Amygdala (tissue), 56 donors: ENCODE results near the gene AZGP1.
A peak's percentile ranks its signal among the peaks of the same experiment; 100 is the strongest.
"Not testable (repeated sequence)": the region's sequence is repeated elsewhere in the genome, so short reads cannot be mapped to it uniquely, and the experiment has no call there.

Source experiments
- DNase-seq, 56 donors: peaks; one replicate each; lab custom pipeline; 2025; lab: John Stamatoyannopoulos, UW

AZGP1 gene

DNA sequence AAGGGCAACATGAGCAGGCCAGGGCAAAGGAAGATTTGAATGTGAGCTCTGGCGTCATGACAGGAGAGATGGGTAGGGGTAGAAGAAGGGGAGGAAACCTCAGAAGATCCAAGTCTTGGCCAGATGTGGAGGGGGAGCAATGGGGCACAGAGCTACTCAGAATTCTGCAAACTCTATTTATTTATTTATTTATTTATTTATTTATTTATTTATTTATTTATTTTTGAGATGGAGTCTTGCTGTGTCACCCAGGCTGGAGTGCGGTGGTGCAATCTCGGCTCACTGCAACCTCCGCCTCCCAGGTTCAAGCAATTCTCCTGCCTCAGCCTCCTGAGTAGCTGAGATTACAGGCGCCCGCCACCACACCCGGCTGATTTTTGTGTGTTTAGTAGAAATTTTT lies 21.2 kb downstream of the AZGP1 start:
- not testable (repeated sequence) for DNase-seq

DNA sequence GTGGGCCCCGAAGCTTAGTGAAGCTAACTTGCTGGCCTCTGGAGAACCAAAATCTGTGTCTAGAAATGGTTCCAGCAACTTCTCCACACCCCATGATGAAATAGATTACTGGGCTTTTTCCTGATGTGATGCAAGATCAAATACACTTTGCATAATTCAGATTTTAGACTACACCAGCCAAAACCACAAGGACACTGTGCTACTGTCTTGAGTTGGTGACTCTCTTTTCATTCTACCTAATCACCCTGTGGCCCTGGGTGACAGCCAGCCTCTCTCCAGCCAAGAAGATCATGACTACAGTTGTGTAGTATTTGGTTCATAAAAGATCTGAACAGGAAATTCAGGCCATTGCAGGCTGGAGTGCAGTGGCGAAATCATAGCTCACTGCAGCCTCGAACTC lies 22.2 kb downstream of the AZGP1 start:
- no peak for DNase-seq

DNA sequence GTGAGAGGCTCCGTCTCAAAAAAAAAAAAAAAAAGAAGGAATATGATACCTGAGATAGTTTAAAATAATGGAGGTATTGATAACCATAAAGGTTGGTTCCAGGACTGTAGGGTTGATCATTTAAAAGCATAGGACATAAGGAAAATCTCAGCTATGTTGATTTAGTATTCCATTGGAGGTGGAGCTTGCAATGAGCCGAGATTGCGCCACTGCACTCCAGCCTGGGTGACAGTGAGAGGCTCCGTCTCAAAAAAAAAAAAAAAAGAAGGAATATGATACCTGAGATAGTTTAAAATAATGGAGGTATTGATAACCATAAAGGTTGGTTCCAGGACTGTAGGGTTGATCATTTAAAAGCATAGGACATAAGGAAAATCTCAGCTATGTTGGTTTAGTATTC lies 23.2 kb downstream of the AZGP1 start:
- DNase-seq = not testable (repeated sequence)

DNA sequence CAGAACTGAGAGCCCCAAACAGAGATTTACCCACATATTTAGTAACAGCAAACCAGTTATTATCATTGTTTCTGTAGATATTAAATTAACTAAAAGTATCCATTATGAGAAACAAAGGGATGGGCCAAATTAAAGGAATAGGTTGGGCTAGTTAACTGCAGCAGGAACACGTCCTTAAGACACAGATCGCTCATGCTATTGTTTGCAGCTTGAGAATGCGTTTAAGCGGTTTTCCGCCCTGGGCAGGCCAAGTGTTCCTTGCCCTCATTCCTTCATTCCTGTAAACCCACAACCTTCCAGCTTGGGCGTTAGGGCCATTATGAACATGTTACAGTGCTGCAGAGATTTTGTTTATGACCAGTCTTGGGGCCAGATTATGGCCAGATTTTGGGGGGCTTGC lies 25.0 kb downstream of the AZGP1 start:
- not testable (repeated sequence) for DNase-seq

DNA sequence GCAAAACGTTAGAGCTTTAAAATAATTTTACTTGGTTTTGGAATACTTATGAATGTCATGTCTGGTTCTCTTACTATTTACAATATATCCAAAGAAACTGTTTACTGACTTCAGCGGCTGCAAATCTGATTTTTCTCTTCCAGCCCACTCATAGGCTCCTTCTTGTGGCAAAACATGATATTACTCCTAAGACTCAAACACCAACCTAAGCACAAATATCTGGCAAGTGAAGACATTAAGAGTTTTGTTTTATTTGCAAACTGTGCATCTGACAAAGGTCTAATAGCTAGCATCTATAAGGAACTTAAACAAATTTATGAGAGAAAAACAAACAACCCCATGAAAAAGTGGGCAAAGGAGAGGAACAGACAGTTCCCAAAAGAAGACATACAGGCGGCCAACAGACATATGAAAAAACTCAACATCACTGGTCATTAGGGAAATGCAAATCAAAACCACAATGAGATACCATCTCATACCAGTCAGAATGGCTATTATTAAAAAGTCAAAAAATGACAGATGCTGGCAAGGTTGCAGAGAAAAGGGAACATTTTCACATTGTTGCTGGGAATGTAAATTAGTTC lies 26.1 kb downstream of the AZGP1 start:
- no peak for DNase-seq

DNA sequence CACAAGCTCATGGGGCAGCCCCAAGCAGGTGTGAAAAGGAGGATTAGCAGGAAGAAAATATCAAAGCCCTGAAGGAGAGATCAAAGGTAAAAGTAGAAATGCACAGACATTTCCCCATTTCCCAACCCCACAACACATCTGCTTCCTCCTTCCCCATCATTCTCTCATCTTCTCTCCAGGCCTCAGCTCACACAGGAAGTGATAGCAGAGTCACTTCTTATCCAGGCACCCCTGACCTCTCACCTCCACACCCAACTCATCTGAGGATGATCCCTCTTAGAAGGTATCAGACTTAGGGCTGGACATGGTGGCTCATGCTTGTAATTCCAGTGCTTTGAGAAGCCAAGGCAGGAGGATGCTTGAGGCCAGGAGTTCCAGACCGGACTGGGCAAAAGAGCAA lies 28.2 kb downstream of the AZGP1 start:
- no peak for DNase-seq

DNA sequence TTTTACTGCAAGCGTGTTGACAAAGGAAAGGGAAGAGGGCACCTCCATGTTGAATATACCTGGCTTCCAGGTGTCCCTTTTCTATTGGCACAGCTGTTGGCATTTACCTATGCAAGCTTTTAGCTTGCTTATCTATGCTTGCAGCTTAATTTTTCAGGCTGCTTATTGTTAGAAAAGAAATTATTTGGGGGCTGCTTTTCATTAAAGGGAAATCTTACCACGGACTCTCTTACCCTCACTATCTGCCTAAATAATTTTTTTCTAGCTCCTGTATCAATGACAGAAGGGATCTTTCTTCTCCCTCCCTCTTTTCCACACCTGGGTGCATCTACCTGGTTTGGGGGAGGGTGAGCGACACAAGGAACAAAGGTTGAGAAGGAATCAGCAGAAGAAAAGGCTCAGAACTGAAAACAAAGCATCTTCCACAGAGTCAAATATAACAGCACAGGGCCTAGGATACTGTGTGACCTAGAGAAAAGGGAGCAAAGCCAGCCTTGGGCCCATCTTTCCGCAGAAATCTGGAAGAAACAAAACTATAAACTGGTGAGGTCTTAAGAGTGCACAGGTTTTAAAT lies 31.2 kb downstream of the AZGP1 start:
- no peak for DNase-seq

DNA sequence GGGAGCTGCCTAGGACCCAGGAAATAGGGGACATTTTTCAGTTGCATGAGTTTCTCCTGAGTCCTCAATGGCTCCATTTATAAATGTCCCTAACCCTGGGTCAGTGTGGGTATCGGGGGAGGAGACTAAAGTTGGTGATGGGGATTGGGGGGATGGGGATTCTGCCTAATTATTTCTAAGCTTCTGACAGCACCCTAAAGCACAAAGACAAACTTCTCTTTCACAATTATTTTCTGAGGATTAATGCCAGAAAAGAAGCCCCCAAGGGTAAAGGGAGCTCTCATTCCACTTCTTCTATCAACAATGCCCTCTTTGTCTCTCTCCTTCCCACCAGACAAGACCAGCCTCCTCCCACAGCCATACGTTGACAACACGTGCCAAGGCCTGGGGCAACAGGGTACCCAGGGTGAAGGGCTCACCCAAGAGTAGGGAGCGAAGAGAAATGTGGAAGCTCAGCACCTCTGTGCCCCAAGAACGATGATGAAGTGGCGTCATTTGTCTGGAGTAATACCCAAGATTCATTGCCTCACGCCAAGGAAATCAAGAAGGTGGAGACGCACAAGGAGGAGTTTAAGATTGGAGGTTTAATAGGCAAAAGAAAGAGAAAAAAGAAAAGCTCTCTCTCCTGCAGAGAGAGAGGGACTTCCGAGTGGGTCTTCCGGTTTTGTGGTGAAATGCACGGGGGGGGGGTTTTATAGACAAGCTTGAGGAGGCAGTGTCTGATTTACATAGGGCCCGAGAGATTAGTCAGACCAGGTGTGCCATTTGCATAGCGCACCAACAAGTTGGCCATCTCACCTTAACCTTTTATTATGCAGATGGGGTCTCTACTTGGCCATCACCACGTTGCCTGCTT lies 32.0 kb downstream of the AZGP1 start:
- DNase-seq = no peak

DNA sequence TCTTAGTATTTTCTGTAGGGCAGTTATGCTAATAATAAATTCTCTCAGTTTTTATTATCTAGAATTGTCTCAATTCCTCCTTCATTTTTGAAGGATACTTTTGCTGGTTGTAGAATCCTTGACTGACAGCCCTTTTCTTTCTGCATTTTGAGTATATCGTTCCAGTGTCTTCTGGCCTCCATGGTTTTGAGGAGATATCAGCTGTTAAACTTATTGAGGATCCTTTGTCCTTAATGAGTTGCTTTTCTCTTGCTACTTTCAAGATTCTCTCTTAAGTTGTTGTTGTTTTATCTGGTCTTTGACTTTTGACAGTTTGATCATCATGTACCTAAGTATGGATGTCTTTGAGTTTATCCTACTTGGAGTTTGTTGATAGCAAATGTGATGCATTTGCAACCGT lies 37.5 kb downstream of the AZGP1 start:
- DNase-seq = no peak

DNA sequence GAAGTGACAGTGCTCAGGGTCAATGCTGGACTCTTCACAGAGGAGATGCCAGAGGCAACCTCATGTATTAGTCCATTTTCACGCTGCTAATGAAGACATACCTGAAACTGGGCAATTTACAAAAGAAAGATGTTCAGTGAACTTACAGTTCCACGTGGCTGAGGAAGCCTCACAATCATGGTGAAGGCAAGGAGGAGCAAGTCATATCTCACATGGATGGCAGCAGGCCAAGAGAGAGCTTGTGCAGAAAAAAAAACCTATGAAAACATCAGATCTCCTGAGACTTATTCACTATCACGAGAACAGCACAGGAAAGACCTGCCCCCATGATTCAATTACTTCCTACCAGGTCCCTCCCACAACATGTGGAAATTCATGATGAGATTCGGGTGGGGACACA lies 40.8 kb downstream of the AZGP1 start:
- DNase-seq = not testable (repeated sequence)

DNA sequence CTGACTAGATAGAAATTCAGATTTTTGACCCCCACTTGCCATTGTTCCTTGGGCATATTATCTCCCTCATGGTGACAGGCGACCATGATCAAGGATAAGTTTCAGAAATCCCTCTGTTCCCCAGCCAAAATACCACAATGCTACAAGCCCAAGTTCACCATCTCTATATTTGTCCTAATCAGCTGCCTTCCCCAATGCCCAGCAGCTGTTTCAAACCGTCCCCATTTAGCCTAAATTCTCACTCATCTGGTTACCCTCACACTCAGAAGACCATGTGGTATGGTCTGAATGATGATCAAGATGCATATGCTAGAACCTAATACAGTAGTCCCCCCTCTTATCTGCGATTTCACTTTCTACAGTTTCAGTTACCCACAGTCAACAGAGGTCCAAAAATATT lies 45.5 kb downstream of the AZGP1 start:
- no peak for DNase-seq

DNA sequence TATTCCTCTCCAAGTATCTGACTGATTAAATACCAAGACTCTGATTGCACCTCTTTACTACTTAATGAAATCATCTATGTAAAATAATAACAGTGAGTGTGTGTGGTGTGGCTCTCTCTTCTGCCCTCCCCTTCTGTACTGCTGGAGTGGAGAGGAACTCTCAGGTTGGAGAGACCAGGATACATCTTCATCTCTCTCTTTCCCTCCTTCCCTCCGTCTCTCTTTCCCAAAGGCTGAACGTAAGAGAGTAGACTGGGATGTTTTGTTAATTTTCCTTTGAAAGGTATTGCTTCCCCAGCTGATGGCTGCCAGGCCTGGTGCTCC lies 46.1 kb downstream of the AZGP1 start:
- no peak for DNase-seq

DNA sequence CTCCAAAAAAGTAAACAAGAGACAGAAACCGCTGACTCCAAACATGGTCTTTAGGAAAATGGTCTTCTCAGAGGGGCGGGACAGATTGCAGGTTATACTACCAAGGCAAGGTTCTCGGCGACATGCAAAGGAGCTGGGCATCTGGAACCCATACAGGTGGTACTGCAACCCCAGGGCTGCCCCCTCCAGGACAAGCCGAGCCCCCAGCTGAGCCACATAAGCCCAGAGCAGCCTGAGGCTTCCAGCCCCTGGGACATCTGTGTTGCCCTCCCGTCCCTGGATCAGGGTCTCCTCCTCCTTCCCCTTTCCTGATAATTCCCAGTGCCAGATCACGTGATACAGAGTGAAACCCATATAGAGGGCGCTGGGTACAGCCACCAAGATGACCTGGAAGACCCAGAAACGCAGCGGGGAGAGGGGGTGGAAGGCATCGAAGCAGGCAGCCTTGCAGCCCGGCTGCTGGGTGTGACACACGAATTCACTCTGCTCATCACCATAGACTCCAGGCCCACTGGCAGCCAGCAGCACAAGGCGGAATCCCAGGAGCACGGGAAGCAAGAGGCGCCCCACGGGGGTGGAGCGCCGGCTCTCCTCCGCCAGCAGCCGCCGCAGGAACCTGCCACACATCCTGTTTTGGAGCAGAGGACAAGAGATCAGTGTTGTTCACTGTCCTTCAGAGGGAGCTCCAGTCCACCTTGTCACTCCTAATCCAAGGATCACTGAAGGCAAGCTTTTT lies 46.7 kb downstream of the AZGP1 start, which contains the start of gene GJC3:
Gene GJC3 (minus strand): TSS at position 627 of the 736 bp plus-strand sequence. CDS start 0 bp downstream, at position 627.
- DNase-seq = peak in 19 of 56 donors; percentile 1 to 32 (median 12)

DNA sequence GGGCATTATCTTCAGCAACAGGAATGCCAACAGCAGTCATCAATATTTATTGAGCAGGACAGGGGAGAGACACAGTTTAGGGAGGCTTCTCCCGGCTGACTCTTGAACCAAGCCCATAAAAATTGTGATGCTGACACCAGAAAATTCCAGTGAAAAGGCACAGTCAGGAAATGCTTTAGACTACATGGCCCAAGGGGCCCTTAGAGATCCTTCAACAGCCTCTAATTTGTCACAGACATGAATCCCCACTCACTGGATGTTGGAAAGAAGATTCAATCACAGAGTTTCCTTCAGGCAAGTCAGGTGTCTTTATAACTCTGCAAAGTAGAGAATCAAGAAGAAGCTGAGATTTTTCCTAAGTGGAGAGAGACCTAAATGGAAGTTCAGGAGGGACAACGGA lies 47.6 kb downstream of the AZGP1 start:
- DNase-seq = no peak

DNA sequence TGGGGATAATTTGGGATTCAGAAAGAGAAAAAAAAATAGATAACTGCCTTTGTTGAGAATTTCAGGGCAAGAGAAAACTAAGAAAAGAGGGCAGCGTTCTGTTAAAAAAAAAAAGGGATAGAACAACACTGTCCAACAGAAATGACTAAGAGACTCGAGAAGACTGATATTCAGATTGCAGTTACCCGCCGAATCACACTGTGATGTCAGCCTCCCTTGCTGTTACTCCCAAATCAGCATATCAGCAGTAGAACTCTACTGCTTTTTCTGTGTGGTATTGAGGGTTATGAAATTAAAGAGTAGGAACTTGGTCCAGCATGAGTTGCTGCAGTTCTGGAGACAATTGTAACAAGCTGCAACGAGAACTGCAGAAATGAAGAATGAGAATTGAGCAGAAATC lies 48.3 kb downstream of the AZGP1 start:
- no peak for DNase-seq

DNA sequence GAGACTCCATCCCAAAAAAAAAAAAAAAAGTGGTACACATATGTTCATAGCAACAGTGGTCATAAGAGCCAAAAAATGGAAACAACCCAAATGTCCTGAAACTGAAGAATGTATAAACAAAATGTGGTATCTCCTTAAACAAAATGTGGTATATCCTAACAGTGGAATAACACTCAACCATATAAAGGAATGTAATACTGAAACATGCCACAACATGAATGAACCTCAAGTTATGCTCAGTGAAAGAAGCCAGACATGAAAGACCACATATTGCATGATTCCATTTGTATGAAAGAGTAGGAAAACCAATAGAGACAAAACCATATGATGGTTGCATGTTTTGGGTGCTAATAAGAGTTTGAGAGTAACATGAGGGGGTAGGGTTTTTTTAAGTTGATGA lies 49.5 kb downstream of the AZGP1 start:
- no peak for DNase-seq

DNA sequence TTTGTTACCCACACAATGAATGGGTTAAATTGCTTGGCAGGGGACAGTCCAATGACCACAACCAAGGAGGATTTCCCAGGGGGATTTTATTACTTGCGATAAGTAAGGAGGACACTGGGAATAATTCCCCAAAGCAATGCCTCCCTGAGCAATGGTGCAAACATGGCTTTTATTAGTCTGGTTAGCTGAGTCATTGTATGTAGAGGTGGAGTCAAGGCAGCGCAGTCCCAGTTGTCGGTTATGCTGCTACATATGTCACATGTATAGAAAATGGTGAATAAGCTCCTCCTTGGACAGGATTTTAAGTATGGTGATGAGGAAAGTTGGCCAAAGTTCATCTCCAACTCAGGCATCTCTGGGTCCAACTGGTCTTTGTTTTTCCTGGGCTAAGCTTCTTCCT lies 52.6 kb downstream of the AZGP1 start:
- DNase-seq = no peak

DNA sequence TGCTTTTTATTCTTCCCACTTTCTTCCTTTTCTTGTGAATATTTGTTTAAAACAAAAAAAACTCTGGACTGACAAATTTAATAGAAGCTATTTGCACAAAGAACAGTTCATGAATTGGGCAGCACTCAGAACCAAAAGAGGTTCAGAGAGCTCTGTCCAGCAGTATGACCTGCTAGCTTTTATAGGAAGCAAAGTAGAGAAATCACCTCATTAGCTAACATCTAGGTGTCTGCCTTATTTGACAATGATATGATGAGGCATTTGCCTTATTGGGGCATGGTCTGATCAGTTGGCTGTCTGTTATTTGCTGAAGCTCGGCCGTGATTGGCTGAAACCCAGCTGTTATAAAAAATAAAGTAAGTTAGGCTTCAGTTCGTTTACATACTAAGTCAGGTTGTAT lies 55.7 kb downstream of the AZGP1 start:
- no peak for DNase-seq

DNA sequence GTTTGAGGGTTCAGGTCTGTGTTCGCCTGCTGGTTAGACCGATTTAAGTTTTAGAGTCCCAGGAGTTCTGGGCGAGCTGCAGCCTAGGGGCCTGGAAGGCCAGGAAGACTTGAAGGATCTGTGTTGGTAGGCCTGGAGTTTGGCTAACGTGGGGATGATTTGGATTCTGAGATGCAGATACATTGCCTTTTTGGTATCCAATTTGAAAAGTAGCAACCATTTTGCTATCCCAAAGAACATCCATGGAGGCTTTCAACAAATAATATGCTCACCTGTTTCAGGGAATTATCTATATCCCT lies 56.1 kb downstream of the AZGP1 start:
- DNase-seq = no peak

DNA sequence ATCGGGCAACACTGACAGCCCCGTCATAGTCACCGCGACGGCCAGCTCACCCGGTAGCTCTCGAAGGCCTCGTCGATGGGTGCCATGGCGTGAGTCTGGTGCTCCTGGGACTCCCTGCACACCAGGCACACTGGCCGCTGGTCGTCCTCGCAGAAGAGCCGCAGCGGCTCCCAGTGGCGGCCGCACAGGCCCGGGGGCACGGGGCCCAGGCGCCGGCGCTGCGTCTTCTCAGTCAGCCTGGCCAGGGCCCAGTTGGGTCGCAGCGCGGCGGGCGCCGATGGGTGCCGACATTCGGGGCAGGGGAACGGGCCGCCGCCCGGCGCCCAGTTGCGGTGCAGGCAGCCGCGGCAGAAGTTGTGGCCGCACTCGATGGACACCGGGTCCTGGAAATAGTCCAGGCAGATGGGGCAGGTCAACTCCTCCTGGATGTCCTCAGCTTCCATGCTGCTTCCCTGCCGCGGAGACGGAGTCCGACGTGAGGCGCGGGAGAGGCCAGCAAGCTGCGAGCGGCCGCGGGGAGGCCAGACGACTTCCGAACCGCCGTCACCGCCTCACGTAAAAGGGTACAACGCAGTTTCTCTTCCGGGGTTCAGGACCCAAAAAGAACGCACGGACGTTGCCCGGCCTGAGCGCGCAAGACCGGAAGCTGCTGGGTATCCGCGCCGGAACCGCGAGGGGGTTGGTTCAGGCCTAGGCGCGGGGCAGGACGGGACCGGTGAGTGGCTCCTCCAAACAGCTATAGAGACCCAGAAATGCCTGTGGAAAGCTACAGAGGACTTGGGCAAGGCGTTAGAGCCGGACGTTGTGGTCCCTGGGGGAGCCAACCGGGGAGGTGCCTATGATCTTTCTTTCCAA lies 56.6 kb downstream of the AZGP1 start, which contains the start of gene TRIM4:
Gene TRIM4 (minus strand): TSS at position 572 of the 855 bp plus-strand sequence. CDS start 129 bp downstream, at position 443.
- peak; percentile 54 to 94 (median 86) for DNase-seq
